Activated CD4-positive, CD25-positive, alpha-beta regulatory T cell (primary cell): ENCODE measurements around the gene PPP2R2D.

Experiments
- DNase-seq, 4 experiments: peaks; one replicate each; lab custom pipeline; 2025; lab: John Stamatoyannopoulos, UW

Gene PPP2R2D

DNA sequence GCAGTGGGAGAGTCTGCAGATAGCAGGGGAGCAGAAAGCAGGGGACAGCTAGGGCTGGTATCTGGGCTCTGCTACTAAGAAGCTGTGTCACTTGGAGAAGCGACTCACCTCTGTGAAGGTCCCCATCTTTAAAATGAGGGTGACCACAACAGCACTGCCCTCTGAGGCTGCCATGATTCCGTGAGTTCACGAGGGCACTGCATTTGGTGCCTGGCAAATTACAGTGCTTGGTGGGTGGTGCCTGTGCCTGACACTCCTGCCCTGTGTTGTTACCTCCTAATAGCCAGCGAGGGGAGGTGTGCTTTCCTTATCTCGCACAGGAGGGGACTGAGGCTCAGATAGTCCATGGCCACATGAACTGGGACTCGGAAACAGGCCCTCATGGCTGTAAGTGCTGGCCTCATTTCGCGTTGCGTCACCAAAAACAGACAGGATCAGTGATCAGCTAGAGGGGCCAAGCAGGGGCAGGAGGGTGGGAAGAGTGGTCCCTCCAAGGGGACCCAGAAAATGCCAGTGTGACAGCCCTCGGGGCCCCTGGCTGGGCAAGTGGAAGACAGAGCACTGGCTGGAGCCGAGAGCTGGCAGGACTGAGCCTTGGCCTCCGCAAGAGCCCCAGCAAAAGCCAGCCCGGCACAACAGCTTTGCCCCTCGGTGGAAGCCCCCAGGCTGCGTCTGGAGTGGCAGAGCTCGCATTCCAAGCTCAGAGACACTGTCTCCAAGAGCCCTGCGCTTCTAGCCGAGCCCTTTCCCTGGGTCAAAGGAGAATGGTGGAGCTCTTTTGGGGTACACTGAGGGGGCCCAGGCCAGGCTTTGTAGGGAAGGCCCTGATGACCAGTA lies 98.3 kb downstream of the PPP2R2D start:
- no peak for DNase-seq

DNA sequence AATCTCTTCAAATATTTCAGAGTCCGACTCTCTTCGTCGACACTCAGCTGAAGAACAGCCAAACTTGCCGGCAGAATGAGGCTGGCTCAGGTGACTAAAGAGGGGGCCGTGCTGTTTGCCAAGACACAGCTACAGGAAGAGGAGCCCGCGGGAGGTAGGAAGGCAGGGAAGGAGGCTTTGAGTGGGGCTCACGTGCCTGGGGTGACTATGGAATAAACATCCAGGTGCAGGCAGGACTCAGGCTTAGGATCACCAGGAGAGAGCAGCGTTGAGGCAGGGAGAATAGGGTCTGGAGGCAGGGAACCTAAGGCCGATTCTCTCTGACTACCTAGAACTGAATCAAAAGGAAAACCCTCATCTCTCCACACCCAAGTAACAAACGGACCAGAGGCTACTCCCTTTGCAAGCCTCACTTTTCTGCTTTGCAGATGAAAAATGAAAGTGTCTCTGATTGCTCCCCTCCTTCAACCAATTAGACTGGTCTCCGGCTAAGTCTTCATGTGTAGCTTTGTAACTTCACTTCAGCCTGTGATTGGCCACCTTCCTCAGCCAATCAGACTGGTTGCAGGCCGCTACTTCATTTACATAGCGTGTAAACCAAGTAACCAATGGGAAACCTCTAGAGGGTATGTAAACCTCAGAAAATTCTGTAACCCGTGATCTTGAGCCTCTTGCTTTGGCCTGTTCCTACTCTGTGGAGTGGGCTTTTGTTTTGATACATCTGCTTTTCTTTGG lies 100.6 kb downstream of the PPP2R2D start:
- DNase-seq = no peak

DNA sequence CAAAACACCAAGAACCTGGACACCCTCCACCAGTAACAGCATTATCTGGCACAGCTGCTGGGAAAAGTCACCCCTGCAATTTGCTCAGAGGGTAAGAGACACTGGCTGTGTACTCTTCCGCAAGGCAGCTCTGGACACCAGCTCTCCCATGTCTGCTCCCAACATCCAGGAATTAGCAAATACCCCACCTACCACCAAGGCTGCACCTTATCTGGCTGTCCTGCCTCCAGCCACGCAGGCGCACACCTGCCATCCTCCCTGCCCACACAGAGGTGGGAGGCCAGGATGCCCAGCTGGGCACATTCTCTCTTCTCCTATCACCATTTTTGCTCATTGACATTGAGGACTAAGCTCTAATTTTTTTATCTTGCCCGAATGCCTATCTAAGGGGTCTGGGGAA lies 101.2 kb downstream of the PPP2R2D start:
- no peak for DNase-seq

DNA sequence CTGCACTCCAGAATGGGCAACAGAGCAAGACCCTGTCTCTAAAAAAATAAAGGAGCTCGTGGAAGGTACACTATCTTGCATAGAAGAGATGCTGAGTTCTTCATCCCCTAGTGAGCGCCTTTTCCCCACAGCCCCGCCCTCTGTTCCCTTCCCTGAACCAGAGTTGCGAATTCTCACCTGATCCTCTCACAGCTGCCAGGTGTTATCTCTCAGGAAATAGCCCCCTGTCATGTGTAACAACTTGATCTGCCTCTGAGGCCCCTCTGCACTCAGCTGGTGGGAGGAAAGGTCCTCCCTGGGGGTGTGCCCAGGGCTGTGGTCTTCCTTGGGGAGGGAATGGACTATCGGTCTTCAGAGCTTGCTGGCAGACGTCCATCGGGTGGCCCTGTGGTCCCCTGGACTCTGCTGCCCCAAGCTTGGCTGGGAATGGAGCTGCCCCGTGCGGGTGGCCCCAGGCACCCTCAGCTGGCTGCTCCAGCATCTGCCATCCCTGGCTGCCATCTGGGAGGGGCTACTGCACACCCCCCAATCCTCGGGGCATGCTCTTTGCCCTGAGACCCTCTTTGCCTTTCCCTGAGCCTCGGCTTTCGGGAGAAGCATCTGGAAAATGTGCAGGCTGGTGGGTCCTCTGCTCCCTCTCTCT lies 102.6 kb downstream of the PPP2R2D start:
- DNase-seq = no peak

DNA sequence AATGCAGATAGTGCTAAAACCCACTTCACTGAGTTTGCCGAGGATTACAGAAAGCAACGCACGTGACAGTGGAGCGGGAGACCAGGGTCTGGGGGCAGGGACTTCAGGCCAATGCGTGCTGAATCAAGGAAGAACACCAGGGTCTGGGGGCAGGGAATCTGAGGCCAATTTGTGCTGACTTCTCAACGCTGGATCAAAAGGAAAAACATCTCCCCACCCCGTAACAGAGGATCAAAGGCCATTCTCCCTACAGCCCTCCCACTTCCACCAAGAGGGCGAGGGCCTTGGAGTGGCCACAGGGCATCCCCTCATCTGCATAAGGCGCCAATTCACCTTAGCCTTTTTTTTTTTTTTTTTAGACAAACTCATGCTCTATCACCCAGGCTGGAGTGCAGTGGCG lies 103.2 kb downstream of the PPP2R2D start:
- no peak for DNase-seq

DNA sequence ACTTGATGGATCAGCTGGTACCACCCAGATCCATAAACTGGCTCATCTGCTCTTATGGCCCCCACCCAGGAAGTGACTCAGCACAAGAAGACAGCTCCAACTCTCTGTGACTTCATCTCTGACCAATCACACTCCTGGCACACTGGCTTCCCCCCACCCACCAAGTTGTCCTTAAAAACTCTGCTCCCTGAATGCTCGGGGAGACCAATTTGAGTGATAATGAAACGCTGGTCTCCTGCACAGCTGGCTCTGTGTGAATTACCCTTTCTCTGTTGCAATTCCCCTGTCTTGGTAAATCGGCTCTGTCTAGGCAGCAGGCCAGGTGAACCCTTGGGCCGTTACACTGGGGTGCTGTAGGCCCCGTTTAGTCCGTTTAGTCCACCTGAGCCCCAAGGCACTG lies 104.3 kb downstream of the PPP2R2D start:
- DNase-seq = no peak

DNA sequence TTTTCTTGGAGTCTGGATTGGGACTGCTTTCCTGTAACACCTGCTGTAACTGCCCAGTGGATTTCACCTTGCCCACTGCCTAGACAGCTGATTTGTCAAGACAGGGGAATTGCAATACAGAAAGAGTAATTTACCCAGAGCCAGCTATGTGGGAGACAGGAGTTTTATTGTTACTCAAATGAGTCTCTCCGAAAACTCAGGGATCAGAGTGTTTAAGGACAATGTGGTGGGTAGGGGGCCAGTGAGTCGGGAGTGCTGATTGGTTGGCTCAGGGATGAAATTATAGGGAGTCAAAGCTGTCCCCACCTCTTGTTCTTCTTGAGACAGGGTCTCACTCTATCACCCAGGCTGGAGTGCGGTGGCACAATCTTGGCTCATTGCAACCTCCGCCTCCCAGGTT lies 106.2 kb downstream of the PPP2R2D start:
- DNase-seq = no peak

DNA sequence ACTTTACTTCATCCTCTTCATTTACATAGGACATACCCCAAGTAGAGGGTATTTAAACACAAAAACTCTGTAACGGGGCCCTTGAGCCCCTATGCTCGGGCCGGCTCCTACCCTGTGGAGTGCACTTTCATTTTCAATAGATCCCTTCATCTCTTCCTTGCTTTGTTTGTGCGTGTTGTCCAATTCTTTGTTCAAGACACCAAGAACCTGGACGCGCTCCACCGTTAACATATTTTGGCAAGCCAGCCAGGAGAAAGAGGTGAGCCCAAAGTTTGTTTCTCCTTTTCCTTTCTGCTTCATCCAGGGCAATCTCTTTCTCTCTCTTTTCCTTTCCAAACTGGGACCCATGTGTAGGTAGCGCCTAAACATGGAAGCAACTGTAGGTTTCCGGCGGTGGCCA lies 106.9 kb downstream of the PPP2R2D start:
- DNase-seq = no peak
